ENCODE data around the gene SOCS6. TPM values are rescaled to one million over a fixed set of nuclear protein-coding genes. Genes with fewer than 3 reads are reported as not detected.
A peak's percentile ranks its signal among the peaks of the same experiment; 100 is the strongest.
"Not testable (repeated sequence)": the region's sequence is repeated elsewhere in the genome, so short reads cannot be mapped to it uniquely, and the experiment has no call there.

Gene SOCS6
- 10 to 100 TPM; 17.5 to 26.9 (median 22.8) TPM for polyA plus RNA-seq (ENCODE audit: insufficient read depth in 1 of 5, insufficient read length in 5 of 5, low replicate concordance in 1 of 5)
- long read RNA-seq, donor 1, full-length matches to known transcripts, result 6 of 6 reads
- long read RNA-seq, donor 1, partial matches to known transcripts, result 0 of 6 reads
- long read RNA-seq, donor 1, other reads (novel, unspliced or antisense), result 0 of 6 reads
- long read RNA-seq, donor 2, full-length matches to known transcripts, result 8 of 8 reads
- long read RNA-seq, donor 2, partial matches to known transcripts, result 0 of 8 reads
- long read RNA-seq, donor 2, other reads (novel, unspliced or antisense), result 0 of 8 reads
- long read RNA-seq, donor 3, full-length matches to known transcripts, result 4 of 4 reads
- long read RNA-seq, donor 3, partial matches to known transcripts, result 0 of 4 reads
- long read RNA-seq, donor 3, other reads (novel, unspliced or antisense), result 0 of 4 reads
- long read RNA-seq, donor 4, full-length matches to known transcripts, result 3 of 14 reads
- long read RNA-seq, donor 4, partial matches to known transcripts, result 11 of 14 reads
- long read RNA-seq, donor 4, other reads (novel, unspliced or antisense), result 0 of 14 reads
- long read RNA-seq, donor 5, full-length matches to known transcripts, result 8 of 8 reads
- long read RNA-seq, donor 5, partial matches to known transcripts, result 0 of 8 reads
- long read RNA-seq, donor 5, other reads (novel, unspliced or antisense), result 0 of 8 reads
- long read RNA-seq, donor 6, full-length matches to known transcripts, result 12 of 21 reads
- long read RNA-seq, donor 6, partial matches to known transcripts, result 9 of 21 reads
- long read RNA-seq, donor 6, other reads (novel, unspliced or antisense), result 0 of 21 reads
- long read RNA-seq, donor 7, full-length matches to known transcripts, result 9 of 9 reads
- long read RNA-seq, donor 7, partial matches to known transcripts, result 0 of 9 reads
- long read RNA-seq, donor 7, other reads (novel, unspliced or antisense), result 0 of 9 reads
- long read RNA-seq, donor 8, full-length matches to known transcripts, result 2 of 2 reads
- long read RNA-seq, donor 8, partial matches to known transcripts, result 0 of 2 reads
- long read RNA-seq, donor 8, other reads (novel, unspliced or antisense), result 0 of 2 reads

- DNase-seq, result peak; percentile 65 to 71
Observed at GRCh38 chr18:70288851-70289328, at the start of gene SOCS6. Gene SOCS6, plus strand, starts transcription at chr18:70289045. Its CDS starts 35,624 bp downstream, at chr18:70324669.

- DNase-seq, result no peak
Observed at GRCh38 chr18:70243131-70243929, 45.5 kb upstream of the SOCS6 start.

- DNase-seq, result no peak
Observed at GRCh38 chr18:70246061-70246466, 42.8 kb upstream of the SOCS6 start.

GRCh38 chr18:70249118-70249517, 39.7 kb upstream of the SOCS6 start:
- DNase-seq, result no peak

- not testable (repeated sequence) for DNase-seq
Observed at GRCh38 chr18:70249861-70250260, 39.0 kb upstream of the SOCS6 start.

- no peak for DNase-seq
Observed at GRCh38 chr18:70250781-70251180, 38.1 kb upstream of the SOCS6 start.

- no peak for DNase-seq
Observed at GRCh38 chr18:70256184-70256583, 32.7 kb upstream of the SOCS6 start.

GRCh38 chr18:70256994-70257393, 31.9 kb upstream of the SOCS6 start:
- no peak for DNase-seq

GRCh38 chr18:70258243-70258642, 30.6 kb upstream of the SOCS6 start:
- no peak for DNase-seq

GRCh38 chr18:70260683-70261082, 28.2 kb upstream of the SOCS6 start:
- no peak for DNase-seq

GRCh38 chr18:70261141-70261788, 27.6 kb upstream of the SOCS6 start:
- DNase-seq, result no peak

GRCh38 chr18:70263336-70263735, 25.5 kb upstream of the SOCS6 start:
- no peak for DNase-seq

- DNase-seq, result no peak
Observed at GRCh38 chr18:70271742-70272141, 17.1 kb upstream of the SOCS6 start.

GRCh38 chr18:70273021-70273420, 15.8 kb upstream of the SOCS6 start:
- no peak for DNase-seq

- DNase-seq, result no peak
Observed at GRCh38 chr18:70276416-70277191, 12.2 kb upstream of the SOCS6 start.

- DNase-seq, result no peak
Observed at GRCh38 chr18:70279470-70279869, 9.4 kb upstream of the SOCS6 start.

GRCh38 chr18:70280007-70280925, 8.6 kb upstream of the SOCS6 start:
- DNase-seq, result no peak

- DNase-seq, result no peak
Observed at GRCh38 chr18:70284976-70285620, 3.7 kb upstream of the SOCS6 start.

Measured in right lung (tissue), 10 donors.